K562 (cell line): Measurements from ENCODE around the gene IL31. TPM values are rescaled to one million over a fixed set of nuclear protein-coding genes. Genes with fewer than 3 reads are reported as not detected.

Source experiments
- ATAC-seq: fragments of 200-7000 bp; cut with Tn5 transposase; 3 replicates; pipeline ENCODE4 v1.9.1; 2020; ENCODE audit warnings: moderate library complexity
- BruUV-seq: library from RNA; stranded (reverse); fragments of 400-500 nt; replicated peaks from 2 replicates; lab custom pipeline; 2021; lab: Mats Ljungman, UMichigan
- CTCF ChIA-PET: fragments of 300-600 bp; formaldehyde crosslinking; extraction: SDS; loops from one replicate; lab custom pipeline; 2021; ENCODE audit warnings: low intra/inter-chr PET ratio; lab: Yijun Ruan, JAX
- POLR2A ChIA-PET: fragments of 300-600, 350-650 bp; sonication (Branson Sonifier 250); formaldehyde crosslinking; extraction: SDS; loops from one replicate; lab custom pipeline; 2021; ENCODE audit warnings: antibody characterized with exemption, inconsistent platforms; lab: Yijun Ruan, JAX
- DNase-seq, 4 experiments: peaks; one replicate each; pipeline versions ENCODE4 v3.0.0 to v3.0.0-alpha.2; 2011 to 2018; ENCODE audit warnings: low spot score in 3 of 4, mixed read lengths in 3 of 4; ENCODE audit errors: extremely low read depth in 1 of 4
- FAIRE-seq: peaks from 2 replicates; lab custom pipeline; 2011; peaks lifted over from hg19 to GRCh38; lab: Jason Lieb, UNC
- H2AFZ ChIP-seq: 2 replicates; pipeline ENCODE4 v1.6.0; 2011; ENCODE audit warnings: low read depth, low read length, control low read depth, inconsistent platforms
- H3K27ac ChIP-seq: fragments of 200-600 bp; 3 replicates; pipeline ENCODE4 v1.8.0; 2011; ENCODE audit warnings: low read depth, mild to moderate bottlenecking, control low read depth, inconsistent platforms, low read length, moderate library complexity, mixed read lengths; ENCODE audit errors: extremely low read depth
- H3K27me3 ChIP-seq, 2 experiments: fragments of 300-600 bp in 1 of 2; 2 replicates in 1 of 2; 3 replicates in 1 of 2; pipeline versions ENCODE4 v1.6.0 to v1.8.0; 2011; ENCODE audit warnings: inconsistent platforms in 2 of 2, low read length in 2 of 2, mild to moderate bottlenecking in 1 of 2, mixed read lengths in 1 of 2, moderate library complexity in 1 of 2; ENCODE audit not compliant: control insufficient read depth in 2 of 2, insufficient read depth in 2 of 2
- H3K36me3 ChIP-seq: fragments of 300-600 bp; 3 replicates; pipeline ENCODE4 v1.8.0; 2011; ENCODE audit warnings: mild to moderate bottlenecking, low read length, inconsistent platforms; ENCODE audit not compliant: control insufficient read depth, insufficient read depth
- H3K4me1 ChIP-seq, 2 experiments: fragments of 200-600 bp in 1 of 2; replicated peaks in 1 of 2; 2 replicates in 1 of 2; 3 replicates in 1 of 2; pipeline versions ENCODE4 v1.5.1 to v1.8.0; 2011; ENCODE audit warnings: inconsistent platforms in 2 of 2, low read length in 2 of 2, mild to moderate bottlenecking in 1 of 2, mixed read lengths in 1 of 2, moderate library complexity in 1 of 2; ENCODE audit not compliant: control insufficient read depth in 2 of 2, insufficient read depth in 2 of 2
- H3K4me2 ChIP-seq: 2 replicates; pipeline ENCODE4 v1.6.1; 2011; ENCODE audit warnings: low read length, control low read depth, inconsistent platforms, mixed read lengths; ENCODE audit not compliant: insufficient read depth
- H3K4me3 ChIP-seq: fragments of 200-600 bp; sonication (generic), shearing (Covaris generic); 2 replicates; pipeline ENCODE4 v1.5.1; 2016; ENCODE audit warnings: control low read depth, inconsistent platforms
- H3K79me2 ChIP-seq: fragments of 200-600 bp; 3 replicates; pipeline ENCODE4 v1.8.0; 2011; ENCODE audit warnings: low read length, inconsistent platforms; ENCODE audit not compliant: control insufficient read depth, insufficient read depth
- H3K9ac ChIP-seq, 2 experiments: 2 replicates each; pipeline versions ENCODE4 v1.6.0 to v1.6.1; 2011; ENCODE audit warnings: low read depth in 2 of 2, low read length in 2 of 2, control low read depth in 1 of 2, inconsistent platforms in 1 of 2, mild to moderate bottlenecking in 1 of 2, mixed read lengths in 1 of 2; ENCODE audit not compliant: insufficient read depth in 1 of 2
- H3K9me1 ChIP-seq: one replicate; pipeline ENCODE4 v1.6.0; 2011; ENCODE audit warnings: inconsistent platforms, mild to moderate bottlenecking, low read length, moderate library complexity; ENCODE audit not compliant: control insufficient read depth, insufficient read depth
- H3K9me3 ChIP-seq: replicated peaks from 2 replicates; pipeline ENCODE4 v1.5.1; 2011; ENCODE audit warnings: low read depth, low read length, inconsistent platforms; ENCODE audit not compliant: control insufficient read depth, insufficient read depth
- H4K20me1 ChIP-seq: replicated peaks from 2 replicates; pipeline ENCODE4 v1.6.1; 2011; ENCODE audit warnings: low read length, inconsistent platforms, mixed read lengths; ENCODE audit not compliant: control insufficient read depth, insufficient read depth
- C11orf30 ChIP-seq: fragments of 450-650 bp; IDR thresholded peaks from 2 replicates; pipeline ENCODE4 v1.6.1; 2016; ENCODE audit warnings: low read depth, mild to moderate bottlenecking
- JUNB ChIP-seq: fragments of 450-650 bp; formaldehyde crosslinking; conservative IDR thresholded peaks from 2 replicates; pipeline ENCODE4 v1.4.0; 2020; ENCODE audit warnings: mild to moderate bottlenecking
- NCOA2 ChIP-seq, 2 experiments: fragments of 450-650 bp; IDR thresholded peaks; 2 replicates each; pipeline ENCODE4 v1.6.1; 2018; ENCODE audit warnings: mild to moderate bottlenecking in 2 of 2, moderate library complexity in 1 of 2; ENCODE audit not compliant: partially characterized antibody in 2 of 2
- POLR2G ChIP-seq: fragments of 200-400 bp; formaldehyde crosslinking; IDR thresholded peaks from 2 replicates; pipeline ENCODE4 v1.6.1; 2017; ENCODE audit warnings: low read depth, mild to moderate bottlenecking, antibody characterized with exemption, low read length, moderate library complexity
- SMARCA4 ChIP-seq: fragments of 450-650 bp; IDR thresholded peaks from 2 replicates; pipeline ENCODE4 v1.6.1; 2016
- SUPT5H ChIP-seq: fragments of 450-650 bp; IDR thresholded peaks from 2 replicates; pipeline ENCODE4 v1.6.1; 2016
- TSHZ1 ChIP-seq: fragments of 250-450 bp; sonication (Bioruptor Pico); IDR thresholded peaks from 2 replicates; pipeline ENCODE4 v1.4.0; 2020; ENCODE audit warnings: mild to moderate bottlenecking, moderate library complexity
- ZBTB5 ChIP-seq: fragments of 450-650 bp; IDR thresholded peaks from 2 replicates; pipeline ENCODE4 v1.6.1; 2017; ENCODE audit warnings: antibody characterized with exemption
- ZNF146 ChIP-seq: IDR thresholded peaks from one replicate; pipeline ENCODE4 v1.6.1; 2018; ENCODE audit warnings: missing compliant biosample characterization; ENCODE audit not compliant: unreplicated experiment
- ZNF347 ChIP-seq: fragments of 450-650 bp; formaldehyde crosslinking; IDR thresholded peaks from 2 replicates; pipeline ENCODE4 v1.4.0; 2020; ENCODE audit warnings: low read depth, mild to moderate bottlenecking, moderate library complexity
- ZNF408 ChIP-seq: fragments of 250-450 bp; sonication (Bioruptor Pico); IDR thresholded peaks from 2 replicates; pipeline ENCODE4 v1.4.0; 2020; ENCODE audit warnings: low read depth, mild to moderate bottlenecking, moderate library complexity
- WGBS: fragments of 100-300 bp; shearing (Covaris generic); methylation state at CpG from one replicate; pipeline ENCODE4 v1.1.6; 2016; ENCODE audit warnings: low coverage, mixed read lengths; ENCODE audit not compliant: insufficient coverage; ENCODE audit errors: missing lambda C conversion rate; 5-methylcytosine and 5-hydroxymethylcytosine counted together
- in situ Hi-C: fragments of 300-500 bp; cut with MboI; formaldehyde crosslinking; loops from 4 replicates; pipeline ENCODE4 v1.15.0; 2018; ENCODE audit warnings: inconsistent platforms, mixed read lengths
- intact Hi-C: fragments of 100-400 bp; cut with micrococcal nuclease; formaldehyde crosslinking; loops from 2 replicates; pipeline ENCODE4 v1.14.2; 2022
- polyA plus RNA-seq, 8 experiments: library from polyadenylated mRNA; depleted of rRNA in 4 of 8; stranded (reverse) in 5 of 8; unstranded in 3 of 8; fragments of >200 nt; fragmentation: Nextera tagmentation in 2 of 8; fragmentation: Illumina TruSeq in 1 of 8; extraction: Ambion mirVana in 2 of 8; extraction: Trizol in 1 of 8; gene quantifications; 2 replicates each; pipeline versions ENCODE4 v1.2.1 to v1.2.3, GENCODE V29; 2011 to 2014; ENCODE audit warnings: inconsistent platforms in 1 of 8, missing spikeins in 1 of 8
- total RNA-seq, 7 experiments: library from RNA; depleted of rRNA in 6 of 7; stranded (reverse); fragments of >200 nt in 6 of 7; fragmentation: Illumina TruSeq in 2 of 7; extraction: Trizol in 2 of 7; gene quantifications; 2 replicates each; pipeline versions ENCODE4 v1.2.1 to v1.2.3, GENCODE V29; 2011 to 2021; ENCODE audit warnings: low replicate concordance in 1 of 7
- TF ChIP-seq, protein P1 (sequence below): fragments of 250-450 bp; sonication (Bioruptor Pico); IDR thresholded peaks from 2 replicates; pipeline ENCODE4 v1.8.0; 2021; ENCODE audit warnings: moderate library complexity, mild to moderate bottlenecking, inconsistent platforms
- TF ChIP-seq, protein P2 (sequence below): fragments of 450-650 bp; formaldehyde crosslinking; IDR thresholded peaks from 2 replicates; pipeline ENCODE4 v1.4.0; 2020; ENCODE audit warnings: mild to moderate bottlenecking, mixed read lengths

IL31 gene
- total and polyA plus RNA-seq, 9 of the 15 experiments (the other 6 are each of a cell fraction or from before 2014, with no cell fraction given), result not detected

DNA sequence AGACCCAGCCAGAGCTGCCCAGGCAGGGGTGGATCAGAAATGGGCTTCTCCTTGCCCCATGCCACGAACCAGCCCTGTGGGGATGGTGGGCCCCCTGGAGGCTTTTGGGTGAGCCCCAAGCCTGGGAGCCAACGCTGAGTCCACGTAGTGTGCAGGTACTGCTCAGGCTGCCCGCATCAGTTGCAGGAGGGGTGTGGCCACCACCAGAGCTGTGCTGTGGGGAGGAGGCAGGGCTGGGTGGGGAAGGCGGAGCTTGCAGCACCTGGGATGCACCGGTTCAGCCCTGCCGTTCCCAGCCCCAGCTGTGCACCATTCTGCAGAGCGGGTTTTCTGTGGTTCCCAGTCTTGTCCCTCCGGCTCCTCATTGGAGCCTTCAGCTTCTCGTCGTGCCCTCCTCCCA is 36.3 kb downstream of the IL31 start:
- Histone ChIP-seq H3K9me1 (no peaks in the 10 kb centered on the region), H2AFZ (no peak overlapping the region), H3K27ac (no peak overlapping the region), H3K36me3 (peaks cover 88% of the 10 kb centered on the region), H3K27me3 (no peaks in the 10 kb centered on the region), H3K79me2 (no peaks in the 10 kb centered on the region), H4K20me1 (peaks cover 8% of the 10 kb centered on the region; the same call in 1 of the 2 replicates), H3K9me3 (no peaks in the 10 kb centered on the region), H3K4me3 (no peak overlapping the region), H3K9ac (peak overlapping the region in 1 of 2 experiments; percentile 43; a peak in 1 of 4 replicates), H3K4me1 (peaks cover 0 to 22% of the 10 kb centered on the region in 2 experiments; a peak in 1 of 5 replicates), H3K4me2 (no peak overlapping the region)
- in situ Hi-C loops, result no loop called here
- no peak for FAIRE-seq
- peak; percentile 82 for ATAC-seq
- 83% methylated on average over 10 of the region's 11 CpGs for WGBS
- intact Hi-C loops, result no loop called here
- ChIA-PET POLR2A (interaction anchor here (0.6 to 1.3 kb wide), 3 partner anchors 10 to 350 kb away, joined by 3 to 7 read pairs (median 4); no protein-coding TSS in a partner anchor), CTCF (interaction anchor here (0.6 kb wide), 1 partner anchor 83 kb away, joined by 3 read pairs; no protein-coding TSS in a partner anchor)
- DNase-seq, result peak in 3 of 4 experiments; percentile 30 to 56 (median 54)
- BruUV-seq, result no TSS peak
- TF ChIP-seq ZNF146 (CRISPR knock-in tag) (no peak), ZNF347 (CRISPR knock-in tag) (no peak), NCOA2 (IDR thresholded peaks at IDR 0.05; ENCODE audit: partially characterized antibody in 2 of 2) (no peak), SUPT5H (peak; percentile 51; the same call in 1 of the 2 replicates), JUNB (CRISPR knock-in tag) (no peak), POLR2G (peak; percentile 77), ZBTB5 (no peak), TSHZ1 (CRISPR knock-in tag) (no peak), ZNF408 (CRISPR knock-in tag) (no peak), C11orf30 (no peak), SMARCA4 (no peak)
- TF ChIP-seq, protein P1, sequence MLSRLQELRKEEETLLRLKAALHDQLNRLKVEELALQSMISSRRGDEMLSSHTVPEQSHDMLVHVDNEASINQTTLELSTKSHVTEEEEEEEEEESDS (CRISPR knock-in tag), result no peak
- TF ChIP-seq, protein P2, sequence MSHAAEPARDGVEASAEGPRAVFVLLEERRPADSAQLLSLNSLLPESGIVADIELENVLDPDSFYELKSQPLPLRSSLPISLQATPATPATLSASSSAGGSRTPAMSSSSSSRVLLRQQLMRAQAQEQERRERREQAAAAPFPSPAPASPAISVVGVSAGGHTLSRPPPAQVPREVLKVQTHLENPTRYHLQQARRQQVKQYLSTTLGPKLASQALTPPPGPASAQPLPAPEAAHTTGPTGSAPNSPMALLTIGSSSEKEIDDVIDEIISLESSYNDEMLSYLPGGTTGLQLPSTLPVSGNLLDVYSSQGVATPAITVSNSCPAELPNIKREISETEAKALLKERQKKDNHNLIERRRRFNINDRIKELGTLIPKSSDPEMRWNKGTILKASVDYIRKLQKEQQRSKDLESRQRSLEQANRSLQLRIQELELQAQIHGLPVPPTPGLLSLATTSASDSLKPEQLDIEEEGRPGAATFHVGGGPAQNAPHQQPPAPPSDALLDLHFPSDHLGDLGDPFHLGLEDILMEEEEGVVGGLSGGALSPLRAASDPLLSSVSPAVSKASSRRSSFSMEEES (CRISPR knock-in tag), result no peak
